ENCODE data around the gene ABCA13.
A peak's percentile ranks its signal among the peaks of the same experiment; 100 is the strongest.

Gene ABCA13

GRCh38 chr7:48295296-48295971, 124.2 kb downstream of the ABCA13 start:
- no peak for DNase-seq

DNA sequence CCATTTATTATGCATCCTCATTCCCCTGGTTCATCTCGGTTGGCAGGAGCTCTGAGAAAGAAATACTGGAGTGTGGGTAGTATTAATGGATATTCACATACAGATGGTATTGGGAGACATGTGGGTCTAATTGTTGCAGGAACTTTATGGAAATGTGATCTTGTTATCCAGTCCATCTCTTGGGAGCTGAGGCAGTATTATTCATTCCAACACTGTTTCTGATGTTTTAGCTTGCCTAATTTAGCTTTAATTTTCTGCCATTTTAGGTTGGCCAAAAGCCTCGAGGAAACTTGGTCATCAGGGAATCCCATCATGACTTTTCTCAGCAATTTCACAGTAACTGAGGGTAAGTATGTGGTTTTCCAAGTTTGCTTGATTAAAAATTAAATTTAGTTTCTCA, 125.7 kb downstream of the ABCA13 start:
- DNase-seq = no peak

GRCh38 chr7:48298779-48299178, 127.5 kb downstream of the ABCA13 start:
- no peak for DNase-seq

- peak in 39 of 56 donors; percentile 2 to 77 (median 31) for DNase-seq
Measured at GRCh38 chr7:48299580-48300169, 128.4 kb downstream of the ABCA13 start.

GRCh38 chr7:48300301-48300700, 129.0 kb downstream of the ABCA13 start:
- DNase-seq = no peak

DNA sequence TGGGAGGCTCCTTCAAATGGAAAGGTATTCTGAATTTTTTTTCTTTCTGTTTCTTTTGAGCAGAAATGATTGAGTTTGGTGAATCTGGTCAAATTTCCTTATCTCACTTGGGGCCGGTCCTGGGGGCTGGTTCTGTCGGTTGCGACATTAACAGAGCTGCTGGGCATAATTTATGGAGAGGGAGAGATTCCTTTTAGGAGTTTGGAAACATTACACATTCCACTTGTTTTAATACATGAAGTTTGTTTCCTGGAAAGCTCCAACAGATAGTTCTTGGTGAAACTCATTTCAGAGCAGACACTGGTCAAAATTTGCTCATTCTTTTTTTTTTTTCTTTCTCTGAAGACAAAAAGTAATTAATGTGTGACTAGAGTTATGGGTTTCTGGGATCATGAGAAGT, 129.9 kb downstream of the ABCA13 start:
- no peak for DNase-seq

GRCh38 chr7:48304641-48305040, 133.4 kb downstream of the ABCA13 start:
- DNase-seq = no peak

DNA sequence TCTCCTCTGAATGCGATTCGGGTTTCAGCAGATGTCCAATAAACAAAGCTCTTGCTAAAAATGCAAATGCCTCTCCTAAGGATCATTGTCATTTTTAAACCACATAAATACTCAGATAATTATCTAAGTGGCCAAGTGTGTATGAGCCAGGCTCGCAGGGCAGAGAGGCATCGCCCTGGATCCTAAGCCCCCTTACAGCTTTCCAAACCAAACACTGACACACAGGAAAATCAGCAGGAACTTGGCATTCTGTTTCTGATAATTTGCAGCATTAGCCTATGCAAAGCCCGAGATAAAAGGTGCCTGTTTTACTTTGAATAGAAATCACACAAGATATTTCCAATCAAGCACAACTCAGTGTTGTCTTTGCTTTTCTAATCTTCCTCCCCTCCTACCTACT, 134.4 kb downstream of the ABCA13 start:
- DNase-seq = no peak

- no peak for DNase-seq
Measured at GRCh38 chr7:48307041-48307714, 135.9 kb downstream of the ABCA13 start.

GRCh38 chr7:48309720-48310119, 138.5 kb downstream of the ABCA13 start:
- DNase-seq = no peak

- DNase-seq = no peak
Measured at GRCh38 chr7:48311464-48312100, 140.3 kb downstream of the ABCA13 start.

- DNase-seq = no peak
Measured at GRCh38 chr7:48312151-48312550, 140.9 kb downstream of the ABCA13 start.

DNA sequence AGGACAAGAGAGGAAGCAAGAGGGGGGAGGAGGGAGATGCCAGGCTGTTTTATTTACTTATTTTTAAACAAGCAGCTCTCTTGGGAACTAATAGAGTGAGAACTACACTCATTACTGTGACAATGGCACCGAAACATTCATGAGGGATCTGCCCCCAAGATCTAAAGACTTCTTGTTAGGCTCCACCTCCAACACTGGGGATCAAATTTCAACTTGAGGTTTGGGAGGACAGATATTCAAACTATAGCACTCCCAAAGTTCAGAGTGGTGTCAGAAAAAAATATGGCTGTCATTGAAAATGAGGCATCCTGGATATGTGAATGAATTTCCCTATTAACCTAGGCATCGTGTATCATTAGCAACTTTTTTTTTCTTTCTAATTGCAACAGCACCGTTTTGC, 145.5 kb downstream of the ABCA13 start:
- no peak for DNase-seq

GRCh38 chr7:48317360-48317759, 146.1 kb downstream of the ABCA13 start:
- DNase-seq = no peak

DNA sequence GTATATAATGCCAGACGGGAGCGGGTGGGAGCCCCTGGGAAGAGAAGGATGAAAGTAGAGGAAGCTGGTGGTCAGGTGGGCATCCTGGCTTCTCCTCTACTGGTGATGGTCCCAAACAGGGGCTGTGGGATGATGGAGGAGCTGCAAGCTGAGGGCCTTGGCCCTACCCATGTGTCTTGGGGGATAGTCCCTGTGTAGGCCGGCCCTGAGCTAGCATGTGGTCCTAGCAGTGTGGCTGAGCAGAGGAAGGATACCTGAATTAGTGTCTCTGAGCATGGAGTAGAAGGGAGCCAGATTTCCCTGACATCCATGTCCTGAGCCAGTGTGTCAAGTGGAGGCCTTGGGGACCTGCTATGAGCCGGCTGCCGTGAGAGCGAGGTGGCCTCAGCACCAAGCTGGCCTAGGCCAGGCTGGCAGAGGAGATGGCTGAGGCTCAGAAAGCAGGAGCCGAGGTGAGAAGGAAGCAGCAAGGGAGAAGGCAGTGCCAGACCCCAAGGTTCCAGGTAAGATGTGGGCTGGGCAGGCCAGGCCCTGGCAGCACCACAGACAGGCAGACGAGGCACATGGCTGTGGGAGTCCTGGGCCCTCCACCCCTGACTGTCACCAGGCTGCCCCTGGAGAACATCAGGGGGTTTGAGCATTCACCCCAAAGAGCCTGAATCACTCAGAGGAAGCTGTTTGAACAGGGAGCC, 150.2 kb downstream of the ABCA13 start:
- no peak for DNase-seq

DNA sequence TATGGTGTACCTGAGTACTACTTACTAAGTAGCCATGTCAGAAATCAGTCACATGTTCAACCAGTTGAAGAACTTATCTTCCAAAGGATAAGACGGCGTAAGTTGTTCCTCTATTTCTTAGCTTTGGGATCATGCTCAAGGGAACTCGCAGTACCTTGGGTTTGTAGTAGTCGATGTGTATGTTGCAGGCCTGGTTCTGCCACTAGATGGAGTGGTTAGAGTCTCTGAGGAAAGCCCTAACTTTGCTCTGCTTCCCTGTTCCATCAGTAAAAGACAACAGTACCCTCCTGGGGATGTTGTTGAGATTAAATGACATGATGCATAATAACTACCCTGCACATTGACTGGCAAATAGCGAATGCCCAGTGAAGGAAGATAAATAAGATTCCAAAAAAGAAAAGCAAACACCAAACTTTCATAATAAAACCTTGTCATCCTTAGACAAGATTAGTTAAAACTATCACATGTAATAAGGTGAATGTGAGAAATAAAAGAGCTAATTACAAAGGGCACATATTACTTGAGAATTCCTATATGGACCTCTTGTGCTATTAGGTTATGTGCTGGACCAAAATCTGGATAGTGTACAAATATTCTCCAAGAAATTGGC, 165.9 kb downstream of the ABCA13 start:
- DNase-seq = peak in 7 of 56 donors; percentile 1 to 19 (median 5)

DNA sequence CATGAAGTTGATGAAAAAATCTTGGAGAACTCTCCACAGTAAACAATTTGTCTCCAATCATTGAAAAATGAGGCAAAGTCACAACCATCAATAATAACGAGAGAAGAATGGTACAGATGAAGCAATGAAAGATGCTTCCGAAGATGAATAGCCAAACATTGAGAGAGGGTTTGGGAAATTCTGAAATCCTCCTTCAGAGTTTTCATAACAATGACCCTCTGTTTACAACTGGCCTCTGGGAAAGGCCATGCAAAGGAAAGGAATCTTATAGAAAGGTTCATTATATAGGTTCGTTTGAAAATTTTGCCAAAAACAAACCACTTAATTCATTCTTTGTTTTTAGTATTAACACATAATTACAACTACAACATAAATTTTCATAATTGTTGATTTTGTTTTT, 166.5 kb downstream of the ABCA13 start:
- no peak for DNase-seq

DNA sequence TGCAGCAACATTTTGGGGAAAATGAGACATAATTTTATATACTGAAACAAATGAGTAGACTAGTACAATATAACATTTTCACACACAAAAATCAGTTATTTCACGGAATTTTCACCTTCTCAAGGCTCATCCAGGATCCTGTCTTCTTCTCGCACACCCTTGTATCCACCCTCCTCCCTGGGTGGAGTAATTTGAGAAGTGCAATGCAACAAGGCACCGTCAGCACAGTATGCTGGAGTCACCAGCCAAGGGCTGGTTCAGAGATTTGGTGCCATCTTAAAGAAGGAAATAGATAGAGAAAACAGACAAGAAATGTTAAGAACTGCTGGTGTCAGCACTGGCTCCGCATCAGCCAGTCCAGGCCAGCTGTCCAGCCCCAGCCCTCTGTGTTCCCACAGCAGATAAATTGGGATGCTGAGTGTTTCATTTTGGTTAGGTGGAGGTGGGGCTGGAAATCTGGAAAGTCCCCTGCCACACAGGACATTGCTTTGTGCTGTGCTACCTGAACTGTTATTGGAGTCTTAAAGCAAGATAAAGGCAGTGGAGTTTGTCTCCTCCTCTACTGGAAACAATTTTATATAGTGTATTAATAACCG, 176.1 kb downstream of the ABCA13 start:
- DNase-seq = no peak

DNA sequence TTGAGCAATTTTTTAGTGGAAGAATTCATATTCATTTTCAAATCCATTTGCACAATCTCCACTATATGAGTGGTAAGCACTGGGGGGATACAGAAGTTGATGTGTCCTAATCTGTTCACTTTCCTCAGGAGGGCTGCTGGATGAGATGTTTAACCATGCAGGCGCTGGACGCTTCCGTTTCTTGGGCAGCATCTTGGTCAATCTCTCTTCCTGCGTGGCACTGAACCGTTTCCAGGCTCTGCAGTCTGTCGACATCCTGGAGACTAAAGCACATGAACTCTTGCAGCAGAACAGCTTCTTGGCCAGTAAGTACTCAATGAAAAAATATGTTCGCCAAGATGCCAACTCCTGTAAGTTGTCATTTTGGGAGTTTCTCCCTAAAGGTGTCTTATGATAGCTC, 179.3 kb downstream of the ABCA13 start:
- DNase-seq = no peak

GRCh38 chr7:48351900-48352299, 180.6 kb downstream of the ABCA13 start:
- no peak for DNase-seq

DNA sequence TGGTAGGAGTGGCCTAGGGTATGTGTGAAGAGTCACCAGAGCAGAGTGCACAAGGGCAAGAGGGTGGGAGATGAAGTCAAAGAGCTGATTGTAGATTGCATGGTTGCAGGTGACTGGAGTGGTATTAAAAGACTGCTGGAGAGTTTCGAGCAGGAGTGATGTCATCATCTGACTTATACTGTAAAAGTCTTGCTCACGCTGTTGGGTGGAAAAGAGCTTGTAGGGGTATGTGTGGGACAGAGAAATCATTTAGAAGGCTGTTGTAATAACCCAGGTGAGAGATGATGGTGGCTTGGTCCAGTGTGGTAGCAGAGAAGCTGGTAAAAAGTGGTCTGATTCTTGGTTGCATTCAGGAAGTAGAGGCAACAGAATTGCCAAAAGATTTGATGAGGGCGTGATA, 184.1 kb downstream of the ABCA13 start:
- DNase-seq = no peak

All from nucleus accumbens (tissue), 56 donors.